ENCODE measurements around the gene ADGRB3. TPM values are rescaled to one million over a fixed set of nuclear protein-coding genes. Genes with fewer than 3 reads are reported as not detected.

Gene ADGRB3
- total and polyA plus RNA-seq, 8 donors = 0.04 to 0.34 (median 0.21) TPM

DNA sequence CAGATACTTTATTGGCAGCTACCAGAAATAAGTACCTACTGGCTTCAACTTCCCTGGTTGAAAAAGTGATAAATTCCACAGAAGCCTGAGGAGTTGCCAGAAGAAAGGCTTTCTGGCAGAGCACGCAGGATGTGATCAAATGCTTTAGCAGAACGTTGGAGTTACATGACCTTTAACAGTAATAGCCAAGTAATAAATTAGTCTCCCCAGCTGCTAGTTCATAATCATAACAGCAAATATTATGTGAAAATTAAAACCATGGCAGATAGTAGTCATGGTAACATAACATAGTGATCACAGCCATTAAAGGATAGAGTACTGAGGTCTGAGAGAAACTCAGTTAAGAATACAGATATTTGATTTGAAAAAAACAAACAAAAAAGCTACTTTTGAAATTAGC, 567.7 kb downstream of the ADGRB3 start:
- Histone ChIP-seq H3K9me3 (no peaks in the 10 kb centered on the region), H3K27ac (no peak overlapping the region), H3K4me3 (no peak overlapping the region), H3K4me1 (no peaks in the 10 kb centered on the region), H3K36me3 (no peaks in the 10 kb centered on the region), H3K27me3 (no peaks in the 10 kb centered on the region)
- no peak for DNase-seq
- intact Hi-C loops (cut with DNase I) = no loop called here
- TF ChIP-seq, protein P1, sequence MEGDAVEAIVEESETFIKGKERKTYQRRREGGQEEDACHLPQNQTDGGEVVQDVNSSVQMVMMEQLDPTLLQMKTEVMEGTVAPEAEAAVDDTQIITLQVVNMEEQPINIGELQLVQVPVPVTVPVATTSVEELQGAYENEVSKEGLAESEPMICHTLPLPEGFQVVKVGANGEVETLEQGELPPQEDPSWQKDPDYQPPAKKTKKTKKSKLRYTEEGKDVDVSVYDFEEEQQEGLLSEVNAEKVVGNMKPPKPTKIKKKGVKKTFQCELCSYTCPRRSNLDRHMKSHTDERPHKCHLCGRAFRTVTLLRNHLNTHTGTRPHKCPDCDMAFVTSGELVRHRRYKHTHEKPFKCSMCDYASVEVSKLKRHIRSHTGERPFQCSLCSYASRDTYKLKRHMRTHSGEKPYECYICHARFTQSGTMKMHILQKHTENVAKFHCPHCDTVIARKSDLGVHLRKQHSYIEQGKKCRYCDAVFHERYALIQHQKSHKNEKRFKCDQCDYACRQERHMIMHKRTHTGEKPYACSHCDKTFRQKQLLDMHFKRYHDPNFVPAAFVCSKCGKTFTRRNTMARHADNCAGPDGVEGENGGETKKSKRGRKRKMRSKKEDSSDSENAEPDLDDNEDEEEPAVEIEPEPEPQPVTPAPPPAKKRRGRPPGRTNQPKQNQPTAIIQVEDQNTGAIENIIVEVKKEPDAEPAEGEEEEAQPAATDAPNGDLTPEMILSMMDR (IDR thresholded peaks at IDR 0.05) = no peak
- ATAC-seq = no peak
- FAIRE-seq = no peak
- 6 to 11% methylated on average over 2 of the region's 2 CpGs for WGBS, 2 donors

DNA sequence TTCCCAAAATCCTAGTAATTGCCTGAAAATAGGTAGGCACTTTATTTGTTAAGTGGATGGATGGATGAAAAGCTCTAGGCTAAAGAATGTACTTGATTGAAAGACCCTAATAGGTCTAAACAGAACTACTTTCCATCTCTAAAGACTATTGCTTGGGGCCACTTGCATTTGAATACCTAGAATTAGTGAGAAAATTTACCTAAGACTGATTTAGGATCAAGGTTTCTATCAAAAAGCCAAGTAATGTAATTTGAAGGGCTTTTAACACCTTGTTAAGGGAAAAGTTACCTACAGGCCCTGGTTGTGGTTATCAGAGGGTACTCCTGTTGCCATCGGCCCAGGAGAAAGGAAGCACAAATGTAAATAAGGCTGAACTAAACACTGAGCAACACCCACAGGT, 581.0 kb downstream of the ADGRB3 start:
- no peak for FAIRE-seq
- no peak for ATAC-seq
- WGBS, 2 donors = 13 to 19% methylated on average over 1 of the region's 1 CpG

DNA sequence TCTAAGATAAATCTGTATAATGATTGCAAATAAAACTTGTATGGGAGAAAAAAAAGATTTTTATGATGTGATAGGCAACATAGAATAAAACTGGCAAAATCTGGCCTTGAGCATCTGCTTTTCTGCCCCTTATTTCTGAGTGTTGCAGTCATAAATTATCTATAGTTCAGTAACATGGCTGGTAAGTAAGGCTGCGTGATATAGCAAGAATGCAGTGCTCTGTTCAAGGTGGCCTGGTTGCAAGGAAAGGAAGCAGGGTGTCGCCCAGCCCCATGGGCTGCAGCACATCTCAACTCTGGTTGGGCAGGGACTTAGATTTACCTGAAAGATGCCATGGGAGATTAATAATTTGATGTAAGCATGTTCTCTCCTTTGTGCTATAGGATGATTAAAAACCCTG, 582.3 kb downstream of the ADGRB3 start:
- TF ChIP-seq, protein P1 (IDR thresholded peaks at IDR 0.05) = no peak
- DNase-seq (no peak), FAIRE-seq (no peak), ATAC-seq (no peak)
- no peak overlapping the region for H3K27ac ChIP-seq
- H3K27me3 ChIP-seq = peaks cover 0 to 3% (median 0%) of the 10 kb centered on the region in 4 donors
- H3K36me3 ChIP-seq = no peaks in the 10 kb centered on the region
- no peak overlapping the region for H3K4me3 ChIP-seq
- 46 to 47% methylated on average over 2 of the region's 2 CpGs for WGBS, 2 donors
- intact Hi-C loops (cut with DNase I) = no loop called here
- no peaks in the 10 kb centered on the region for H3K9me3 ChIP-seq
- no peaks in the 10 kb centered on the region for H3K4me1 ChIP-seq

More for the DNA sequence above, 581.0 kb downstream of the ADGRB3 start:
- Histone ChIP-seq H3K4me1 (no peaks in the 10 kb centered on the region), H3K27me3 (peaks cover 0 to 3% (median 0%) of the 10 kb centered on the region in 4 donors), H3K27ac (no peak overlapping the region), H3K36me3 (no peaks in the 10 kb centered on the region), H3K9me3 (no peaks in the 10 kb centered on the region), H3K4me3 (no peak overlapping the region)
- DNase-seq = no peak
- intact Hi-C loops (cut with DNase I) = no loop called here
- TF ChIP-seq, protein P1 (IDR thresholded peaks at IDR 0.05) = no peak

DNA sequence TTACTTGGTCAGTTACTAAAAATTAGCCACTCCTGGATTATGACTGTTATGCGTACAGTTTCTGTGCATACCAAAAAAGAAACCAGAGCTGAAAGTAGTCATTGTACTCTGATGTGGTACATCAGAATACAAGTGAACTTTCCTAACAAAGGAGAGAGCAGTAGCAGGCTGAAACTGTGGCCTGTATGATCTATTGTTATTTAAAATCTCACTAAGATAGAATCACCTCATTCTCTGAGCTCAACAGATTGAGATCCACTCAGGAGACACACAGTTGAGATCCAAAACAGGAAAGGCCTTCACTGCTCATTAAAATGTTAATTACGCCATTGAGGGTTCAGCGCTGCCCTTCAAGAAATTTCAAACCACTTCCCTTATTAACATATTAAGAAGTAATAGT, 585.3 kb downstream of the ADGRB3 start:
- Histone ChIP-seq H3K27ac (no peak overlapping the region), H3K9me3 (no peaks in the 10 kb centered on the region), H3K36me3 (no peaks in the 10 kb centered on the region), H3K4me1 (no peaks in the 10 kb centered on the region), H3K27me3 (peaks cover 0 to 3% (median 0%) of the 10 kb centered on the region in 4 donors), H3K4me3 (no peak overlapping the region)
- TF ChIP-seq, protein P1 (IDR thresholded peaks at IDR 0.05) = no peak
- intact Hi-C loops (cut with DNase I) = no loop called here
- FAIRE-seq (no peak), DNase-seq (no peak), ATAC-seq (no peak)
- WGBS, 2 donors = 53 to 68% methylated on average over 3 of the region's 3 CpGs

DNA sequence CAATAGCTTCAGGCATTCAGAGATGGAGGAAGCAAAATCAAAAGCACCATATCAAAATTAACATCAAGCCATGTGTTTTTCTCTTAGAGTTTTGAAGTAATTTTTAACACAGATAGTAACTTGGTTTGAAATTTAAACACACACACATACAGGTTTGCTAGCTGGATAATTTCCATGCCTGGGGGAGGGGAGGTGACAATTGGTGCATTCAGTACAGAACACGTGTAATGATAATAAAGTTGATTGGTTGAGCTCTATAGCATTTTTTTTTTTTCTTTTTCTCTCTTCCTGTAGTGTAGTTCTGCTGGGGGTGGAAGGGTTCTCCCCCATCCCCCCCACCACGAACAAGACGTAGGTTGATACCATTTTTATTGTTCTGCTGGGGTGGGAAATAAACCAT, 596.9 kb downstream of the ADGRB3 start:
- intact Hi-C loops (cut with DNase I) = no loop called here
- Histone ChIP-seq H3K4me1 (peaks cover 0 to 4% (median 0%) of the 10 kb centered on the region in 3 donors), H3K9me3 (no peaks in the 10 kb centered on the region), H3K4me3 (no peak overlapping the region), H3K27me3 (peaks cover 0 to 1% (median 0%) of the 10 kb centered on the region in 4 donors), H3K27ac (no peak overlapping the region), H3K36me3 (no peaks in the 10 kb centered on the region)
- 14 to 22% methylated on average over 3 of the region's 3 CpGs for WGBS, 2 donors
- FAIRE-seq (no peak), DNase-seq (no peak), ATAC-seq (no peak)
- TF ChIP-seq, protein P1 (IDR thresholded peaks at IDR 0.05) = no peak

Data from pancreas (tissue), 10 donors.